Measurements from ENCODE around the gene TTYH2. TPM values are rescaled to one million over a fixed set of nuclear protein-coding genes. Genes with fewer than 3 reads are reported as not detected.
"Not testable (repeated sequence)": the region's sequence is repeated elsewhere in the genome, so short reads cannot be mapped to it uniquely, and the experiment has no call there.

Gene TTYH2
- total RNA-seq, 6 experiments from 2014 or later: 0.60 to 1.8 (median 1.3) TPM

DNA sequence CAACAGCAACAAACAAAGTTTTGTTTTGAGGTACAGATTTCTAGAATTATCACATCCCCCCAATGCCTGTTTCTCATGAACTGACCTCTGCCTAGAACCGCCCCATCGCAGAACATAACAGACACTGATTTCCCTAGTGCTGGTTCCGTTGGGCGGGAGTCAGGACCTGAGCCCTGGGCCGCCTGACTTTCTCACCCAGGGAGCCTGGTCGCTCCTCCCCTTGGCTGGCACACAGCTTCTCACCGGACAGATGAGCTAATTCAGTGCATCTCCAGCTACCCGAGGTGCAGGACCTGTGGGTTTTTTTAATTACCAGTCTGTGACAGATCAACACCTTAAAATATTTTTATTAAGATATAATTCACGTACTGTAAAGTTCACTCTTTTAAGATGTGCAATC is 30.0 kb upstream of the TTYH2 start:
- H3K4me1 ChIP-seq: no peaks in the 10 kb centered on the region
- H3K9me3 ChIP-seq: no peaks in the 10 kb centered on the region
- H3K27me3 ChIP-seq: no peaks in the 10 kb centered on the region
- WGBS (ENCODE audit: insufficient coverage, low coverage, low lambda C conversion rate, missing lambda C conversion rate): 50% methylated on average over 6 of the region's 9 CpGs
- H3K4me3 ChIP-seq: no peak overlapping the region
- no peaks in the 10 kb centered on the region for H3K36me3 ChIP-seq
- DNase-seq (no peak), ATAC-seq (no peak)
- H3K27ac ChIP-seq: no peak overlapping the region
- TF ChIP-seq, protein P1, sequence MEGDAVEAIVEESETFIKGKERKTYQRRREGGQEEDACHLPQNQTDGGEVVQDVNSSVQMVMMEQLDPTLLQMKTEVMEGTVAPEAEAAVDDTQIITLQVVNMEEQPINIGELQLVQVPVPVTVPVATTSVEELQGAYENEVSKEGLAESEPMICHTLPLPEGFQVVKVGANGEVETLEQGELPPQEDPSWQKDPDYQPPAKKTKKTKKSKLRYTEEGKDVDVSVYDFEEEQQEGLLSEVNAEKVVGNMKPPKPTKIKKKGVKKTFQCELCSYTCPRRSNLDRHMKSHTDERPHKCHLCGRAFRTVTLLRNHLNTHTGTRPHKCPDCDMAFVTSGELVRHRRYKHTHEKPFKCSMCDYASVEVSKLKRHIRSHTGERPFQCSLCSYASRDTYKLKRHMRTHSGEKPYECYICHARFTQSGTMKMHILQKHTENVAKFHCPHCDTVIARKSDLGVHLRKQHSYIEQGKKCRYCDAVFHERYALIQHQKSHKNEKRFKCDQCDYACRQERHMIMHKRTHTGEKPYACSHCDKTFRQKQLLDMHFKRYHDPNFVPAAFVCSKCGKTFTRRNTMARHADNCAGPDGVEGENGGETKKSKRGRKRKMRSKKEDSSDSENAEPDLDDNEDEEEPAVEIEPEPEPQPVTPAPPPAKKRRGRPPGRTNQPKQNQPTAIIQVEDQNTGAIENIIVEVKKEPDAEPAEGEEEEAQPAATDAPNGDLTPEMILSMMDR (IDR thresholded peaks at IDR 0.05): no peak
- no peak for TF ChIP-seq POLR2A (IDR thresholded peaks at IDR 0.05)
- intact Hi-C loops (cut with DNase I): no loop called here

GRCh38 chr17:74185571-74186185 is 27.7 kb upstream of the TTYH2 start:
- no peak for DNase-seq
- H3K4me1 ChIP-seq: no peaks in the 10 kb centered on the region
- H3K27me3 ChIP-seq: no peaks in the 10 kb centered on the region
- intact Hi-C loops (cut with DNase I): no loop called here
- no peak overlapping the region for H3K27ac ChIP-seq
- TF ChIP-seq POLR2A (IDR thresholded peaks at IDR 0.05): no peak
- TF ChIP-seq, protein P1 (IDR thresholded peaks at IDR 0.05): no peak
- 54% methylated on average over 5 of the region's 9 CpGs for WGBS (ENCODE audit: insufficient coverage, low coverage, low lambda C conversion rate, missing lambda C conversion rate)
- no peak overlapping the region for H3K4me3 ChIP-seq
- no peaks in the 10 kb centered on the region for H3K36me3 ChIP-seq
- ATAC-seq: no peak
- no peaks in the 10 kb centered on the region for H3K9me3 ChIP-seq

- TF ChIP-seq POLR2A (IDR thresholded peaks at IDR 0.05): no peak
- TF ChIP-seq, protein P1 (IDR thresholded peaks at IDR 0.05): no peak
- ATAC-seq (no peak), DNase-seq (no peak)
- Histone ChIP-seq H3K9me3 (no peaks in the 10 kb centered on the region), H3K27me3 (no peaks in the 10 kb centered on the region), H3K27ac (no peak overlapping the region), H3K36me3 (no peaks in the 10 kb centered on the region), H3K4me3 (no peak overlapping the region), H3K4me1 (no peaks in the 10 kb centered on the region)
- intact Hi-C loops (cut with DNase I): no loop called here
- 64% methylated on average over 9 of the region's 20 CpGs for WGBS (ENCODE audit: insufficient coverage, low coverage, low lambda C conversion rate, missing lambda C conversion rate)
Observed at GRCh38 chr17:74186498-74186897, 26.9 kb upstream of the TTYH2 start.

- Histone ChIP-seq H3K27me3 (no peaks in the 10 kb centered on the region), H3K36me3 (no peaks in the 10 kb centered on the region), H3K27ac (no peak overlapping the region), H3K9me3 (no peaks in the 10 kb centered on the region), H3K4me1 (no peaks in the 10 kb centered on the region), H3K4me3 (no peak overlapping the region)
- DNase-seq (no peak), ATAC-seq (no peak)
- WGBS (ENCODE audit: insufficient coverage, low coverage, low lambda C conversion rate, missing lambda C conversion rate): 44% methylated on average over 11 of the region's 11 CpGs
- intact Hi-C loops (cut with DNase I): no loop called here
- no peak for TF ChIP-seq POLR2A (IDR thresholded peaks at IDR 0.05)
- TF ChIP-seq, protein P1 (IDR thresholded peaks at IDR 0.05): no peak
Observed at GRCh38 chr17:74187761-74188160, 25.6 kb upstream of the TTYH2 start.

DNA sequence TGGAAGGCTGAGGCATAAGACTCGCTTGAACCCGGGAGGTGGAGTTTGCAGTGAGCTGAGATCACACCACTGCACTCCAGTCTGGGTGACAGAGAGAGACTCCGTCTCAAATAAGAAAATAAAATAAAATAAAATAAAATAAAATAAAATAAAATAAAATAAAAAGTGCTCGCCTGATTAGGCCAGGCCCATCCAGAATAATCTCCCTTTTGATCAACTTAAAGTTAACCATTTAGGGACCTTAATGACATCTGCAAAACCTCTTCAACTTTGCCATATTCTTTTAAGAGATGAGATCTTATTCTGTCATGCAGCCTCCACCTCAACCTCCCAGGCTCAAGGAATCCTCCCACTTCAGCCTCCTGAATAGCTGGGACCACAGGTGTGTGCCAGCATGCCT is 24.7 kb upstream of the TTYH2 start:
- DNase-seq; H3K9me3 ChIP-seq; H3K27ac ChIP-seq; H3K27me3 ChIP-seq; ATAC-seq; intact Hi-C loops (cut with DNase I); H3K36me3 ChIP-seq; H3K4me1 ChIP-seq; H3K4me3 ChIP-seq: not testable (repeated sequence)
- WGBS (ENCODE audit: insufficient coverage, low coverage, low lambda C conversion rate, missing lambda C conversion rate): 50% methylated on average over 4 of the region's 4 CpGs

Data from right lobe of liver (tissue), 6 donors.